Measurements from ENCODE around the gene DOCK4.

DOCK4 gene

DNA sequence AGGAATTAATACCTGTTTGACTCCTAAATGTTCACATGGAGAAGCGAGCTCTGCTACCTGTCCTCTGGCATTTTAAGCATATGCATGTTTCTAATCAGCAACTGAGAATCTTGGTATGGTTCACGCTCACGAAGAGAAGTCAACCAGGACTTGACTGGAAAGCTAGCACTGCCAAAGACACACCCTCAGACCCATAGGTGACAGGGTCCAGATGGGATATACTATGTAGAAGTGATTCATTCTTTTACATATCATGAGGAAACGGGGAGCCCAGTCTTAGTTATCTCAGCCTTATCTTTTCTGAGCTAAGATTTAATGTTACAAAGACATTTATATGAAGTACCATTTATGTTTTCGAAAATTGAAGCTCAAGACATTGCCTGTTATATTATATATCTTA lies 313.0 kb downstream of the DOCK4 start:
- Mint-ChIP-seq H3K4me1 (no peaks in the 10 kb centered on the region), H3K9me3 (no peaks in the 10 kb centered on the region), H3K27me3 (no peaks in the 10 kb centered on the region), H3K36me3 (ENCODE audit: insufficient read depth) (no peaks in the 10 kb centered on the region), H3K4me3 (no peak overlapping the region), H3K27ac (ENCODE audit: low read depth) (no peak overlapping the region)
- ATAC-seq (replicated peaks; ENCODE audit: extremely low read depth, poor library complexity, severe bottlenecking) (no peak), DNase-seq (ENCODE audit: low spot score in 2 of 2) (no peak)

DNA sequence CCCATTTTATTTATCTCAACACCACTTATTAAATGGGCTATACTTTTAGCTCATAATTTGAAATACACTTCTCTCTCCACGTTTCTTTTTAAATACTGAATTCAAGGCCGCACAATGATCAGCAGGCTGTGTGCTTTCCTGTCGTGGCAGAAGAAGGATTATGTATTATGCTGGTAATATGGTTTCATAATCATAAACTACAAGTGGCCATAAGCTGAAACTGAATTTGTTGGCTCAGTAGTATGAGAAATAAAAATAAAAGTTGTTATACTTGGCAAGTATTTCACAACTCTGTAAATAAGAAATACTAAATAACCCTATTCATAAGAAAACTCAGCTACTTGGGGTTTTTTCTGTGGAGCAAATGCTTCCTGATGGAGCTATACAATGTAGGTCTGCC lies 313.6 kb downstream of the DOCK4 start:
- Mint-ChIP-seq H3K4me3 (no peak overlapping the region), H3K4me1 (no peaks in the 10 kb centered on the region), H3K9me3 (no peaks in the 10 kb centered on the region), H3K36me3 (ENCODE audit: insufficient read depth) (no peaks in the 10 kb centered on the region), H3K27me3 (no peaks in the 10 kb centered on the region), H3K27ac (ENCODE audit: low read depth) (no peak overlapping the region)
- ATAC-seq (replicated peaks; ENCODE audit: extremely low read depth, poor library complexity, severe bottlenecking) (no peak), DNase-seq (ENCODE audit: low spot score in 2 of 2) (no peak)

DNA sequence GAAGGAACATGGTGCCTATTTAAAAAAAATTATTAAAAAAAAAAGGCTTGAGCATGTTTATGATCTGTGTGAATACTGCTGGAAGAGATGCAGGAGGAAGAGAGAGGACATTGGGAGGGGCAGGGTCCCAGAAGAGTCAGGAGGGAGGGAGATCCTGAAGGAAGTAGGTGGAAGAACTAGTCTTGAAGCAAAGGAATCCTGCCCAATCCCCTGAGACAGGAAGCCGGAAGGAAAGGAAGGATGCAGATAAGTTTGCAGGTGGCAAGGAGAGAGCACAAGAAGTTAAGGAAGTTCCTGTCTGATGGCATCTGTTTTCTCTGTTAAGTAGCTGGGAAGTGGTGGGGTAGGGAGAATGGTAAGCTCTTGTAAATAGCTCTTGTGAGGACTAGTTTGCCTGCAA lies 318.5 kb downstream of the DOCK4 start:
- Mint-ChIP-seq H3K27ac (ENCODE audit: low read depth) (no peak overlapping the region), H3K27me3 (no peaks in the 10 kb centered on the region), H3K36me3 (ENCODE audit: insufficient read depth) (no peaks in the 10 kb centered on the region), H3K4me1 (no peaks in the 10 kb centered on the region), H3K4me3 (no peak overlapping the region), H3K9me3 (no peaks in the 10 kb centered on the region)
- DNase-seq (ENCODE audit: low spot score in 2 of 2) (no peak), ATAC-seq (replicated peaks; ENCODE audit: extremely low read depth, poor library complexity, severe bottlenecking) (no peak)

DNA sequence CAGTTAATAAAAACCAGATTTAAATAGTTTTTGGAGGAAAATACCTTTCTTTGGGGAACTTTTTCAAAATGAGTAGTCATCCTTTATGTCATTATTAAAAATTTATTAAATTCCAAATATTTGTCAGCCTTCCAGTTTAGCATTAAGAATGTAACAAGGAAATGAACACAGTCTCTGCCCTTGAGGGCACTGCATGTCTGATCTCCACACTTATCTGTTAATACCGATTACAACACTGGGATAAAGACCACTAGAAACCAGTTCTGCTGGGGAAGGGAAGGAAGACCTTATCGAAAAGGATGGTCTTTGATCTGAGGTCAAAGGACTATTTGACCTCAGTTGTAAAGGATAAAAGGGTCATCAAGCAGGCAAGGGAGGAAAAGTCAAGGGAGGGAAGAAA lies 320.0 kb downstream of the DOCK4 start:
- no peaks in the 10 kb centered on the region for H3K9me3 Mint-ChIP-seq
- DNase-seq (ENCODE audit: low spot score in 2 of 2) (no peak), ATAC-seq (replicated peaks; ENCODE audit: extremely low read depth, poor library complexity, severe bottlenecking) (no peak)
- no peaks in the 10 kb centered on the region for H3K4me1 Mint-ChIP-seq
- H3K27ac Mint-ChIP-seq (ENCODE audit: low read depth), result no peak overlapping the region
- H3K27me3 Mint-ChIP-seq, result peaks cover 7% of the 10 kb centered on the region
- H3K4me3 Mint-ChIP-seq, result no peak overlapping the region
- no peaks in the 10 kb centered on the region for H3K36me3 Mint-ChIP-seq (ENCODE audit: insufficient read depth)

DNA sequence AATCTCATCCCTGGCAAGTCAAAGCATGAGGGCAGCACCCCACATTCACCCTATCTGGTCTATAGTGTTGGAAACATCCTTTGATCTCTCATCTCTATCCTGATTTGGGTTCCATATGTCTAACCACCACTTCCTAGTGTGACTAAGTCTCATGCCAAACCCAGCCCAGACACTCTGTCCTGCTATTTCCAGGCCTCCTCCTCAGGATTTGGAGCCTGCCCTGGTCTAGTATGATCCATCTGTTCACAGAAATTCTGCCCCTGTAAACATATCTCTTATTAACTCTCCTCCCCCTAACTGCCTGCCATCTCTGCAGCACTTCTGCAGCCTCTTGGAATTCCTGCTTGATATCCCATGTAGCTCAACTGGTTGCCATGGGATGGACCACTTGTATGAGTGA lies 323.0 kb downstream of the DOCK4 start:
- H3K4me1 Mint-ChIP-seq, result no peaks in the 10 kb centered on the region
- no peaks in the 10 kb centered on the region for H3K9me3 Mint-ChIP-seq
- H3K27ac Mint-ChIP-seq (ENCODE audit: low read depth), result no peak overlapping the region
- peaks cover 24% of the 10 kb centered on the region for H3K27me3 Mint-ChIP-seq
- no peak overlapping the region for H3K4me3 Mint-ChIP-seq
- H3K36me3 Mint-ChIP-seq (ENCODE audit: insufficient read depth), result no peaks in the 10 kb centered on the region
- no peak for ATAC-seq (replicated peaks; ENCODE audit: extremely low read depth, poor library complexity, severe bottlenecking)
- no peak for DNase-seq (ENCODE audit: low spot score in 2 of 2)

DNA sequence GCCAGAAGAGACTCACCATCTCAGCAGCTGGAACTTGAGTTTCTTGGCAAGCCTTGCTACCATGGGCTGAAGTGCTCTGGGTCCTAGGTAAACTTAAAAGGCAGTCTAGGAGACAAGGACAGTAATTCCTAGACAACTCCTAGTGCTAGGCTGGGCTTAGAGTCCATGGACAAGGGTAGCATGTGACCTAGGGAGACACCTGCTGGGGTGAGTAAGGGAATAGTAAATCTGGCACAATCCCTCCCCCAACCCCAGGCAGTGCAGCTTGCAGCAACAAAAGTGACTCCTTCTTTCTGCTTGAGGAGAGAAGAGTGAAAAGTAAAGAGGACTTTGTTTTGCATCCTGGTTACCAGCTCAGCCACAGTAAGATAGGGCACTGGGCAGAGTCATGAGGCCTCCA lies 327.4 kb downstream of the DOCK4 start:
- H3K27ac Mint-ChIP-seq (ENCODE audit: low read depth), result no peak overlapping the region
- no peaks in the 10 kb centered on the region for H3K4me1 Mint-ChIP-seq
- no peak overlapping the region for H3K4me3 Mint-ChIP-seq
- H3K27me3 Mint-ChIP-seq, result peaks cover 47% of the 10 kb centered on the region
- no peaks in the 10 kb centered on the region for H3K9me3 Mint-ChIP-seq
- no peak for ATAC-seq (replicated peaks; ENCODE audit: extremely low read depth, poor library complexity, severe bottlenecking)
- H3K36me3 Mint-ChIP-seq (ENCODE audit: insufficient read depth), result no peaks in the 10 kb centered on the region
- DNase-seq (ENCODE audit: low spot score in 2 of 2), result no peak

DNA sequence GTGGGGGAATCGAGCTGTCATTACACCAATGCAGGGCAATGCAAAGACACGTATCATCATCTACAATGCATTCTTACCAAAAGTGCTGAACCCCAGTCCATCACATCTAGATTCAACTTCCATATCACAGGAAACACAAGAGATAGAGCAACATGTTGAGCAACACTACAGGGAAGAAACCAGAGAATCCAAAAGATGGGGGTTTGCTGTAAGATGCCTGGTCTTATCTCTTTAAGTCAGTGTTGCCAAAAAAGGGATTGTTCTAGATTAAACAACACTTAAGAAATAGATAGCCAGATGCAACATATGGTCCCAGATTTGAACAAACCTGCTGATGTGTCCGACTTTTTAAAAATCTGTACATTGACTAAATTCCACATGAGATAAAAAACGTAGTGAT lies 328.3 kb downstream of the DOCK4 start:
- Mint-ChIP-seq H3K27ac (ENCODE audit: low read depth) (no peak overlapping the region), H3K4me1 (no peaks in the 10 kb centered on the region), H3K27me3 (peaks cover 56% of the 10 kb centered on the region), H3K36me3 (ENCODE audit: insufficient read depth) (no peaks in the 10 kb centered on the region), H3K9me3 (no peaks in the 10 kb centered on the region), H3K4me3 (no peak overlapping the region)
- DNase-seq (ENCODE audit: low spot score in 2 of 2) (no peak), ATAC-seq (replicated peaks; ENCODE audit: extremely low read depth, poor library complexity, severe bottlenecking) (no peak)

DNA sequence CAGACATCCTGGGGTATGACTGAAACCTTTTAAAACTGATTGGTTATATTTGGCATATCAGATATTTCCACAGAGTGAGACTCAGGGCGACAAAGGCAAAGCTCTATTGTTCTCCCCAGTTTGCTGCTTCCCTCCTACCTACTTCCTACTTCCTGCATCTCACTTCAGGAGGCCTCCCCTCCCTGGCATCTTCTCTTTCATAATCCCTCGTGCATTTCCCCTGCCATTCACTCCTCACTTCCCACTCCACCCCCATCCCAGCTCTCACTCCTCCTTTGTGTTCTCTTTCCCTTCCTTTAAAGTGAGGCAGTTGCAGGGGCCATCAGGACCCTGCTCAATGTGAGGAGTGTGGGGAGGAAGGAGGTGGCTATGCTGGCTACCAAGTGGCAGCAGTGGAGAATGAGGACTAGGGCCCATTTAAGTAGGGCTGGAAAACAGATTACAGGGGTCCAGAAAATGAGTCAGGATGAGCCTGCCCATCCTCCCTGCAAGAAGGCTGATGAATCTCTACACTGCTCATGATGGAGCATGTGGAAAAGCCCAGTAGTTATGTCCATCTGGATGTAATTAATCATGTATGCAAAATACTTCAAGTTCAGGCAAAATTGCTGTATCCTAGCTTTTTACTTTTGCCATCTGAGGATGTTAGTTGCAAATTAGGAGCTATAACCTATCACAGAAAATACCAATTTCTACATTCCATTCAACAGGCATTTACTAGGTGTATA lies 332.1 kb downstream of the DOCK4 start:
- Mint-ChIP-seq H3K27me3 (peaks cover 33% of the 10 kb centered on the region), H3K9me3 (no peaks in the 10 kb centered on the region), H3K27ac (ENCODE audit: low read depth) (no peak overlapping the region), H3K4me1 (no peaks in the 10 kb centered on the region), H3K4me3 (no peak overlapping the region), H3K36me3 (ENCODE audit: insufficient read depth) (no peaks in the 10 kb centered on the region)
- ATAC-seq (replicated peaks; ENCODE audit: extremely low read depth, poor library complexity, severe bottlenecking) (no peak), DNase-seq (ENCODE audit: low spot score in 2 of 2) (no peak)

DNA sequence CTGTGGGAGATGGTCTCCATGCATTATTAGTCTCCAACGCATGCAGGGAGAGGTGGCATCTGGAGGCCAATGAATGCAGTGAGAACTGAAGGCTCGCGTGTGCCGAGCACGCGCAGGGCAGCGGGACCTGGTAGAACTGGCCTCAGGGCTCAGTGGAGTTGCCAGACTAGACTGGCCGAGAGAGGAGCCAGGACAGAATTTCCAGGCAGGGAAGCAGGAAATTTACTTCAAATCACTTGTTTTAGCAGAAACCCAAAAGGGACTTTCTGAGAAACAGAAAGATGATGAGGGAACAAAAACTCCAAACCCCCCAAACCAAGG lies 332.9 kb downstream of the DOCK4 start:
- no peaks in the 10 kb centered on the region for H3K36me3 Mint-ChIP-seq (ENCODE audit: insufficient read depth)
- DNase-seq (ENCODE audit: low spot score in 2 of 2), result no peak
- H3K27ac Mint-ChIP-seq (ENCODE audit: low read depth), result no peak overlapping the region
- no peaks in the 10 kb centered on the region for H3K4me1 Mint-ChIP-seq
- no peaks in the 10 kb centered on the region for H3K9me3 Mint-ChIP-seq
- peaks cover 33% of the 10 kb centered on the region for H3K27me3 Mint-ChIP-seq
- no peak overlapping the region for H3K4me3 Mint-ChIP-seq
- ATAC-seq (replicated peaks; ENCODE audit: extremely low read depth, poor library complexity, severe bottlenecking), result no peak

DNA sequence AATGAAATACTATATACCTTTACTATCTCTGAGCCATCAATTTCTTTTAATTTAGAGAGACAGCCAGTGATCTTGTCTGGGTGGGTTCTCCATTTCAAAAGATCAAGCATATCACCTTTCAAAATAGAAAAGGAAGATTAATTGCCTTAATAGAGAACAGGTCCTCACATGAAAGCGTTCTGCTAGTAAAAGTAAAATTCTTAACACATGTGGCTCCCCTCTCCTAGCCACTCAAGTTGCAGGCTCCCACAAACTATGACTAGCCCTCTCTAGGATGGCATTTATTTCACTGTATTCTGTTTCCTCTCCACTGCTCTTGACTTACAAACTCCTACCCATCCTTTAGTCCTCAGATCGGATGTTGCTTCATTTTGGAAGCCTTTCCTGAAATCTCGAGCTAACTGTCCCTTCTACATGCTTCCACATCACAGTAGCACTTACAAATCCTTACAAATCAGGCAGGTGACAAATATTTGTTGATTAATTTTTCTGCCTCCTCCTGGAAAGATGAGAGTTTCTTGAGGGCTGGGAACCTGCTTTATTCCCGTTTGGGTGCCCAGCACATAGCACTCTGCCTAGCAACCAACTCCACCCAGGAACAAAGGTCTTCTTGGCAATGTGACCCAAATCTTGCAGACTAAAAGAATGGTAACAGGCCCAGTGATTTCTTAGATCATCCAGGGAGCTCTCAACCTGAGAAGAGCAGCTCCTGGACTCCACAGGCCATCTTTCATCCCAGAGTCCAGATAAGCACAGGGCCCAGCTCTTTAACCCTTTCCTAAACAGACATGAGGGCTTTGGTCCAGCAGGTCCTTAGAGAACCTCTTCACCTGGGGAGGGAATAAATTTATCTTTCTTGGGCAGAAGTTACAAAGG lies 333.5 kb downstream of the DOCK4 start:
- Mint-ChIP-seq H3K9me3 (no peaks in the 10 kb centered on the region), H3K4me3 (no peak overlapping the region), H3K27me3 (peaks cover 31% of the 10 kb centered on the region), H3K4me1 (no peaks in the 10 kb centered on the region), H3K27ac (ENCODE audit: low read depth) (no peak overlapping the region), H3K36me3 (ENCODE audit: insufficient read depth) (no peaks in the 10 kb centered on the region)
- DNase-seq (ENCODE audit: low spot score in 2 of 2) (no peak), ATAC-seq (replicated peaks; ENCODE audit: extremely low read depth, poor library complexity, severe bottlenecking) (no peak)

DNA sequence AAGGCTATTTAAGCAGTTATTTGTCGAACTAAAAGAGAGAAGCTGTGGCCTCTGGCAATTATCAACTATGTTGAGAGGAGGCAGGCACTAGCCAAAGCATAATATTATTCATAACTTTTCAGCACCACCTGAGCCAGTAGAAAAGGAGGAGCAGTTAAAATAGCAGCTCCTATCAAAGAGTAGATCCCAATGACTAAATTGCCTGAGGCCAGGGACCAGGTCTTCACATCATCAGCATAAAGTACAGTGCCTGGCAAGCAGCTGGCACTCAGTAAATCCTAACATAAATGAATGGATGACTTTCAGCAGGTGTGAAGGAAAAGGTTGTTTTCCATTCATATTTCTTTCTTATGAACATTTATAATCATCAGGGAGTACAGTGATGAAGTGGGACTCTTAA lies 334.9 kb downstream of the DOCK4 start:
- Mint-ChIP-seq H3K4me3 (no peak overlapping the region), H3K4me1 (no peaks in the 10 kb centered on the region), H3K27me3 (peaks cover 25% of the 10 kb centered on the region), H3K9me3 (no peaks in the 10 kb centered on the region), H3K36me3 (ENCODE audit: insufficient read depth) (no peaks in the 10 kb centered on the region), H3K27ac (ENCODE audit: low read depth) (no peak overlapping the region)
- no peak for DNase-seq (ENCODE audit: low spot score in 2 of 2)
- ATAC-seq (replicated peaks; ENCODE audit: extremely low read depth, poor library complexity, severe bottlenecking), result no peak

DNA sequence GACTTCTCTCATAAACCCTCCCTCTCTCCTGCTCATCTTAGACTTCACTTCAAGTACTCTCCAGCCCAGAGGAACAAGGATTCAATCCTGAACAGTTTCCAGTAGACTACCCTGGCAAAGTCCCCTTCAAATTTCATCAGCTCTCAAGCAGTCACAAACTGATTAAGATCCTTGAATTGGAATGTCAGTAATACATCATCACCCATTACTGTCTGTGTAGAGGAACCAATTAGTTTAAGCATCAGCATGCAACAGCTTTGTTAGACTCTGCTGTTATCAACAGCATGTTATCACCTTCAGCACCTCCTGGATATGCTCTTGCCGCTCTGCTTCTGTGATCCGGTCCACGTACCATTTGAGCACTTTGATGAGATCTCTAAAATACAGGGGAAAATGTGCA lies 336.9 kb downstream of the DOCK4 start:
- Mint-ChIP-seq H3K9me3 (no peaks in the 10 kb centered on the region), H3K4me3 (no peak overlapping the region), H3K4me1 (no peaks in the 10 kb centered on the region)

DNA sequence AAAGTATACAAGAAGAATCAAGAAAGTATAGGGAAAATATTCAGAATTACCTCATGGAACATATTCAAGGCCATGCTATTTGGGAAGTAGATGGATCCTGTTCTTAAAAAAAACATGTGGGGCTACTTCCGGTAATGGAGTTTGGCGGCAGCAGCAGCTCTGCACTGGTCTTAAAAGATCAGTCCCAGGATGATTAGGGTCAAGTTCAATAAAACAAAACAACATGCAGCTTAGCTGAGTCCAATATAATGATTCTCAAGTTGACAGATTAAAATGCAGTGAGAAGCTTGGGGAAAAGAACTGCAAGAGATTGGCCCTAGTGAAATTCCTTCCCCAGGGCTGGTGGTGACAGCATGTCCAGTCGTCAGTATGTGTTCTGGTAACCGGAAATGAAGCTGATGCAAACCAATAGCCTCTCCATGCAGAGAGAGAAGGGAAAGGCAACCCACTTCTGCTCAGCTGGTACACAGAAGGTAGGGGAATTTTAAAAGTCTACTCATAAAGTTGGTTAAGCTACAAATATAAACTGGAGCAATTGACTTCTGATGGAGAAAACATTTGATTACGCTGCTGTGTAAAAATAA lies 338.8 kb downstream of the DOCK4 start:
- Mint-ChIP-seq H3K27ac (ENCODE audit: low read depth) (no peak overlapping the region), H3K9me3 (no peaks in the 10 kb centered on the region), H3K4me1 (no peaks in the 10 kb centered on the region), H3K36me3 (ENCODE audit: insufficient read depth) (no peaks in the 10 kb centered on the region), H3K27me3 (no peaks in the 10 kb centered on the region), H3K4me3 (no peak overlapping the region)
- DNase-seq (ENCODE audit: low spot score in 2 of 2) (no peak), ATAC-seq (replicated peaks; ENCODE audit: extremely low read depth, poor library complexity, severe bottlenecking) (no peak)

More for the DNA sequence above, 336.9 kb downstream of the DOCK4 start:
- no peak for DNase-seq (ENCODE audit: low spot score in 2 of 2)
- no peaks in the 10 kb centered on the region for H3K36me3 Mint-ChIP-seq (ENCODE audit: insufficient read depth)
- H3K27ac Mint-ChIP-seq (ENCODE audit: low read depth), result no peak overlapping the region
- H3K27me3 Mint-ChIP-seq, result peaks cover 12% of the 10 kb centered on the region
- no peak for ATAC-seq (replicated peaks; ENCODE audit: extremely low read depth, poor library complexity, severe bottlenecking)
